HG02763 (cell line): Measurements from ENCODE around the gene FMO3.

Experiments used
- ATAC-seq: cut with Tn5 transposase; IDR thresholded peaks from one replicate; pipeline ENCODE4 v1.9.1; 2021; ENCODE audit warnings: mild to moderate bottlenecking, moderate library complexity; ENCODE audit not compliant: unreplicated experiment

FMO3 gene

GRCh38 chr1:171090604-171091003, at the start of gene FMO3:
FMO3 (plus strand) TSS chr1:171090905; CDS start chr1:171092659, 1,754 bp downstream.
- ATAC-seq = no peak

- no peak for ATAC-seq
Observed at GRCh38 chr1:171048014-171048413, 42.7 kb upstream of the FMO3 start.

- no peak for ATAC-seq
Observed at GRCh38 chr1:171052977-171053376, 37.7 kb upstream of the FMO3 start.

- no peak for ATAC-seq
Observed at GRCh38 chr1:171055966-171056643, 34.6 kb upstream of the FMO3 start.

GRCh38 chr1:171061425-171062143, 29.1 kb upstream of the FMO3 start:
- ATAC-seq = no peak

GRCh38 chr1:171062902-171063301, 27.8 kb upstream of the FMO3 start:
- ATAC-seq = no peak

- no peak for ATAC-seq
Observed at GRCh38 chr1:171075041-171075440, 15.7 kb upstream of the FMO3 start.

- ATAC-seq = no peak
Observed at GRCh38 chr1:171081314-171081753, 9.4 kb upstream of the FMO3 start.

GRCh38 chr1:171081763-171082201, 8.9 kb upstream of the FMO3 start:
- ATAC-seq = no peak

- ATAC-seq = no peak
Observed at GRCh38 chr1:171082606-171083005, 8.1 kb upstream of the FMO3 start.

- ATAC-seq = no peak
Observed at GRCh38 chr1:171083222-171083621, 7.5 kb upstream of the FMO3 start.

- no peak for ATAC-seq
Observed at GRCh38 chr1:171084091-171084490, 6.6 kb upstream of the FMO3 start.

GRCh38 chr1:171084870-171085269, 5.8 kb upstream of the FMO3 start:
- no peak for ATAC-seq

GRCh38 chr1:171087896-171088295, 2.8 kb upstream of the FMO3 start:
- ATAC-seq = no peak

GRCh38 chr1:171103862-171104261, 13.2 kb downstream of the FMO3 start:
- ATAC-seq = no peak

- no peak for ATAC-seq
Observed at GRCh38 chr1:171107262-171107940, 16.7 kb downstream of the FMO3 start.

GRCh38 chr1:171107969-171108368, 17.3 kb downstream of the FMO3 start:
- ATAC-seq = no peak

- ATAC-seq = no peak
Observed at GRCh38 chr1:171109966-171110365, 19.3 kb downstream of the FMO3 start.

- ATAC-seq = no peak
Observed at GRCh38 chr1:171110621-171111326, 20.1 kb downstream of the FMO3 start.

GRCh38 chr1:171112119-171112518, 21.4 kb downstream of the FMO3 start:
- ATAC-seq = no peak

- ATAC-seq = no peak
Observed at GRCh38 chr1:171113382-171113781, 22.7 kb downstream of the FMO3 start.
